Stimulated activated CD8-positive, alpha-beta memory T cell treated with anti-CD3 and anti-CD28 coated beads, Interleukin-7, amount 100 ng/mL, for 1 hour (primary cell): Measurements from ENCODE around the gene PRKRA.
"Not testable (repeated sequence)": the region's sequence is repeated elsewhere in the genome, so short reads cannot be mapped to it uniquely, and the experiment has no call there.

Source experiments
- DNase-seq, 2 donors: peaks; one replicate each; pipeline ENCODE4 v3.0.0-alpha.2; 2020; ENCODE audit warnings: low read depth in 2 of 2

Gene PRKRA

GRCh38 chr2:178457390-178457886 lies 6.5 kb upstream of the PRKRA start:
- DNase-seq: no peak

DNA sequence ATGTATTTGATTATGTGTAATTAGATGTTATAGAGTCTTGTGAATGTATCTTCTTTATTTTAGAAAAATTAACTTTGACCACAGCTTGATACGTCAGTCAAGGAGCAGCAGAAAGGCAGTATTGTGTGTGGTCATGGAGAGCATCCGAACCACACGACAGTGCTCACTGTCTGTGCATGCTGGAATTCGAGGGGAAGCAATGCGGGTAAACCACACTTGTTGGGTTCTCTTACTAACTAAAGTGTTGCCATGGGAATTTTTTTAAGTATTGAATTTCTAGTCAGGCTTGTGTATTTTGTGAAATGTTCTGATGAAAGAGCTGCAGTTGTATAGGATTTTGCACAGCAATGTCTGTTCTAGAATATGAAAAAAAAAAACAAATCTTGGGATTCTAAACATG lies 5.0 kb upstream of the PRKRA start:
- DNase-seq: no peak

DNA sequence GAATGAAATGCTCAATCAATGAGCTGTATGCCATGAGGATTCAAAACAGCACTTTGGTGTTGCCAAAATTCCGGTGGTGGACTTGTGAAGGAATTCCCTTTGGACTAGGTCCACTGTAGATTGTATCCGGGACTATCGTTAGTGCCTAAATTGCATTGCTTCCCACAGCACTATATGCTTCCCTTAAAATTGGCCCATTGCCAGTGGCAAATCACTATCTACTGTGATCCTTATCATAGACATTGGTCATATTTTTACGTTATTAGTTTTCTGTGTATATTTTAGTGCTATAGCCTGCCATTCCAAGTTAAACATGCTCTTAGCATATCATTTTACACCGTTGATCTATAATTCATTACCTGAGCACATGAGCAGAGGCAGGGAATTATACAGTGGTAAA lies 1.9 kb upstream of the PRKRA start:
- DNase-seq: no peak

- DNase-seq: no peak
Observed at GRCh38 chr2:178452334-178452733, 1.4 kb upstream of the PRKRA start.

DNA sequence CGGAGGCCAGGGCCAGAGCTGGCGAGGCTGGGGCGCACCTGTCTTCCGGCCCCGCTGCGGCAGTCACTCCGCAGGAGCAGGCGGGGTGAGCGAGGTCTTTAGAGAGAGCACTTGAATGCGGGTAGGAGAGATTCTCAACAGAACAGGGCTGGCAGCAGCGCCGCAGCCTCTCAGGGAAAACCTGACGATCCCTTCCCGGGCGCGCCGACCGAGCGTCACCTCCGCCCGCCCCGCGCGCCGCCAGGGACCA lies 526 bp downstream of the PRKRA start:
- no peak for DNase-seq

- no peak for DNase-seq
Observed at GRCh38 chr2:178449700-178450523, 1.1 kb downstream of the PRKRA start.

GRCh38 chr2:178448968-178449661 lies 1.9 kb downstream of the PRKRA start:
- DNase-seq: no peak

DNA sequence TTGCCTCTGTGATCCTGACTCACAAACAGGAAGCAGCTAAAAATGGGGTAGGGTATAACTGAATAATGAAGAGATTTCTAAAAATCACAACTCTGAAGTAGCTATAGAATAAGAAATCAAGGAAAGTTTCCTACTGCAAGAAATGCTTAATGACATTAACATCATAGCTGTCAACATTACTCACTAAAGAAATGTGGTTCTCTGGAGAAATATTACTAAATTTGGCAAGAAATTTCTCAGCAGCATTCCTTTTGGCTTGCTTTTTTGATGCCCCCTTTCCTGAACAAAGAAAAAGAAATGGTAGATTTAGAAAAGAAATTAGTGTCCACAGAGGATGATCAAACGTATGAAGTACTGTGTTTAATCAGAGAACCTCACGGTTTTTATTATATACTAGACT lies 9.5 kb downstream of the PRKRA start:
- no peak for DNase-seq

- DNase-seq: no peak
Observed at GRCh38 chr2:178436662-178437061, 14.3 kb downstream of the PRKRA start.

- DNase-seq: no peak
Observed at GRCh38 chr2:178429336-178429735, 21.6 kb downstream of the PRKRA start.

- DNase-seq: no peak
Observed at GRCh38 chr2:178428396-178428806, 22.6 kb downstream of the PRKRA start.

DNA sequence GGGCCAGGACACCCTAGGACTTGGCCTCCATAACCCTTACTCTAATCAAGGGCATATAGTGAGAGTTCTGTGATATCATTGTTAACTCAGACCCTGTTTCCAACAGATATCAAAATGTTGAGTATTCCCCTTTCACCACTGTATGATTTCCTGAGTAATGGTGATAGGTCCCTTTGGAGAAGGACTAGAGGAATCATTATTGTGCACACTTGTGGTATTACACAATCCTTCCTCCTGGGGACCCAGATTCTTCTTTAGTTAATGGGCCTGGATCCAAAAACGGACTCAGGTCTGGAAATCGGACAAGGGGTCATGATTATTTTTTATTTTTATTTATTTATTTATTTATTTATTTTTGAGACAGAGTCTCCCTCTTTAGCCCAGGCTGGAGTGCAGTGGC lies 23.5 kb downstream of the PRKRA start:
- DNase-seq: no peak

DNA sequence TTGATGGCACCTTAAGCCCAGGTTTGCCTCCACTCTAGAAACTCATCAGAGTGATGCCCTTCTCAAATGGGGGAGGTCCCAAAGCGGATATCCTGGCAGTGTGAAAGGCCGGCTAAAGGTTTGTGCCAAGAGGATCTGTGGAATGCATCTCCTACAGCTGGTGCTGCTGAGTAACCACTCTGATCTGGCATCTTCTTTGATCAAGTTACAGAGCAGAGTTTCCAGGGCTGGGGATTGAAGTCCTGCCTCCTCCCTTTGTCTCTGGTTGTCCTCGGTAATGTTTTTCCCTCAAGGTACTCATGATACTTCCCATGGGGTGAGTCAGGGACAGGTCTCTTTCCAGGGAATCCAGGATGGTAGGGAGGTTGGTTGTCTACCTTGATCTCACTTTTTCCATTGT lies 24.6 kb downstream of the PRKRA start:
- DNase-seq: no peak

GRCh38 chr2:178425255-178425827 lies 25.6 kb downstream of the PRKRA start:
- DNase-seq: no peak

DNA sequence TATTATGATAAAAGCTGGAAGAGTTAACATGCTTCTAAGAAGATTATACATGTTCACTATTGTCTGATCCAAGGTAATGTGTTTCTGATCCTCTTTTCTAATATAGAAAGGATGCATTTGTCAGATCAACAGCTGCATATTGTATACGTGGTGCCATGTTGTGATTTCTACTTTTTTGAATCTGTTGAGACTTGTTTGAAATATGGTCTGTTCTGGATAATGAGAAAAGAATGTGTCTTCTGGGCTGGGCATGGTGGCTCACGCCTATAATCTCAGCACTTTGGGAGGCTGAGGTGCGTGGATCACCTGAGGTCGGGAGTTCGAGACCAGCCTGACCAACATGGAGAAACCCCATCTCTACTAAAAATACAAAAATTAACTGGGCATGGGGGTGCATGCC lies 27.2 kb downstream of the PRKRA start:
- not testable (repeated sequence) for DNase-seq

DNA sequence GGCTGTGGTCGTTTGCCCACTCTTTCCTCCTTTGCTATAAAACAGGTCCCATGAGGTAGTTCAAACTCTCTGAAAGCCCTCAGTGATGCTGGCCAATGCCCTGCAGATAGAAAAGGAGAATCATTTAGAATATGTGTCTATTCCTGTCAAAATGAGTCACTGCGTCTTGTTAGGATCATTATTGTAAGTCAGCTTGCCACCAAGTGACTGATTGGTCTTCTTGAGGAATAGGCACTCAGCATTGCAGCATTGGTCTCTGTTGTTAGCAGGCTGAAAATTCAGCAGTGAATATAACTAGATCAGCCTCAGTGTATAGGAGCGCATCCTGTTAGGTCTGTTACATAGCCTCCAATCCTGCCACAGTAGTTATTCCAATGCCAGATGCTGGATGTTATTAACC lies 28.9 kb downstream of the PRKRA start:
- no peak for DNase-seq

GRCh38 chr2:178420463-178420999 lies 30.4 kb downstream of the PRKRA start:
- no peak for DNase-seq

GRCh38 chr2:178419123-178419522 lies 31.9 kb downstream of the PRKRA start:
- DNase-seq: no peak

DNA sequence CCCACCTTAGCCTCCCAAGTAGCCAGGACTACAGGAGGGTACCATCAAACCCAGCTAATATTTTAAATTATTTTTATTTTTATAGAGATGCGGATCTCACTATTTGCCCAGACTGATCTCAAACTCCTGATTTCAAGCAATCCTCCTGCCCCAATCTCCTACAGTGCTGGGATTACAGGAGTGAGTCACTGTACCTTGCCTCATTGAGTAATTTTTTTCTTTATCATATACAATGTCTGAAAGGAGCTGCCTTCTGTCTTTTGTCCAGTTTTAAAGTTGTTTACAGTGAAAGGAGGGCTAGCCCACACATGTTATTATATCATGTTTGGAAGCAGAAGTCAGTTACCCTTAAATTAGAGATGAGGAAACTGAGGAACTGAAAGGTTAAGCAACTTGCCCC lies 32.5 kb downstream of the PRKRA start:
- DNase-seq: no peak

DNA sequence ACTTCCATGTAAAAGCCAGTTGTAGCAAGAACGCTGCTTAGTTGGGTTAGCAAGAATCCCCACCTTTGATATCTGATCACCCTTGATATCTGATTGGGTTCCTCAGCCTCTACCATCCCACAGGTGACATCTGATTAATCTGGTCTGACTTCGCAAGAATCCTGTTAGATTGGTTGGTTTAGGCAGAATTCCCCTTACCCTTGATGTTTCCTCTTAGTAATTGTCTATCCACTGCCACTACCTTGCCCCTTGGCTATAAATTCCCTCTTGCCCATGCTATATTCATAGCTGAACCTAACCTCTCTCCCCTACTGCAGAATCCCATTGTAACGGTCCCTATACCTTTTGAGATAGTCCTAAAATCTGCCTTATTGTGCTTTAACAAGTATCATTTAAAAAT lies 33.1 kb downstream of the PRKRA start:
- DNase-seq: no peak

GRCh38 chr2:178415979-178416378 lies 35.0 kb downstream of the PRKRA start:
- DNase-seq: no peak

DNA sequence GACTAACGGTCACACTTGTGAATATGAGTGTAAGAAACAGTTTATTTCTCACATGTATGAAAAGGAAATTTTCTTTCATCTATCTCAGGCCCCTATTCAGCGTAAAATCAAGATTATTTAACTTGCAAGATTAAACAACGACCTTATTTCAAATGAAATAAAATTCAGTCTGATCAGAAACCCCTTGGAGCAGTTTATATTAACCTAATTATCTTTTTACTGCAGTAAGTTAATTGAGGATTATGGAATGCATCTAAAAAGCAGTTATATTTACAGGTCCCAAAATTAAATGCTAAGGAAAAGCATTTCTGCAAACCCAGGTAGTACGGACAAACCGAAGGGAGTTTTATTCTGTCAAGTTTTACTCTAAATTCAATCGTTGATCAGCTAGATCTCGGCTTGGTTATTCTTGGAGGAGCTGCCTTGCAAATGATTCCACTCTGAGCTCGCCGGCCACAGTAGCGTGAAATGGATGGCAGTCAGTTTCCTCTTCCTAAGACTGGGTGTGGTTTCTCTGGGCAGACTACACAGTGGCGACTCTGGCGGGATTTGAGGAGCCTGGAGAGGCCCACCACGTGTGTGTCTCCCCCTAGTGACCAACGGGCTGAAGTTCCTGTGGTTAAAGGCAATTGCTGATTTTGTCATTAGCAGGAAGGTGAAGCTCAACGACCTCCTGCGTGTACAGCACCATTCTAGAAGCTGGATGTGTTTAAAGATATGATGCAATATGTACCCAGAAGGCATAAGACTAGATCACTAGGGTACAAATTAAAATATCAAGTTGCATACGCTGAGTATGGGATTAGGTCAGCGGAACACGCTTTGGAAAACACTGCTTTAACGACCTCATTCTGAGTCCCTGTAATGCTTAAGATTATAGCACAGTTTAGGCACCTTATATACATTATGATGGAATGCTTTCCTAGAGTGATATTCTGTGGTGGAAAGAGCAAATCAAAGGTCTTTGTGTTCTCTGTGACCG lies 36.4 kb downstream of the PRKRA start:
- DNase-seq: peak; percentile 49 to 53
